Measurements from ENCODE around the gene KRTAP11-1.
A peak's percentile ranks its signal among the peaks of the same experiment; 100 is the strongest.

The KRTAP11-1 gene, protein sequence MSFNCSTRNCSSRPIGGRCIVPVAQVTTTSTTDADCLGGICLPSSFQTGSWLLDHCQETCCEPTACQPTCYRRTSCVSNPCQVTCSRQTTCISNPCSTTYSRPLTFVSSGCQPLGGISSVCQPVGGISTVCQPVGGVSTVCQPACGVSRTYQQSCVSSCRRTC

DNA sequence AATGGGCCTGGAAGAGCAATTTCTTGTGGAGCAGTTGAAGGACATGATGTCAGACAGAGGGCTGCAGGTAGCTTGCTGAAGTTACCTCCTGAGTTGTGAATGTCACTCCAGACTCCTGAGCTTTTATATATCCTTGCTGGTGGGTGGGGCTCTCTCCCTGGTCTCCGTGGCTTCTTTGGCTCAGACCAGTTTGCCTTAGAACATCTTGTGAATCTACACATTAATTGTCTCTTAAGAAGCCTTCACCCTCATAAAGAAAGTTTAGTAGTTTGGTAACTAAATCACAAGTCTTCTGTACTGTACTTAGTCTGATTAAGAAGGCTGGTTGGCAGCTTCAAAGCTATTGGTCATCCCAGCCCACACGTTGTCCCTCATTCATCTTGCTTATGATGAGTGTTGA is at the start of gene KRTAP11-1:
KRTAP11-1 (minus strand) TSS at position 101 of the 400 bp plus-strand sequence; CDS start at position 45, 56 bp downstream.
- no peak for DNase-seq (ENCODE audit: low spot score)

DNA sequence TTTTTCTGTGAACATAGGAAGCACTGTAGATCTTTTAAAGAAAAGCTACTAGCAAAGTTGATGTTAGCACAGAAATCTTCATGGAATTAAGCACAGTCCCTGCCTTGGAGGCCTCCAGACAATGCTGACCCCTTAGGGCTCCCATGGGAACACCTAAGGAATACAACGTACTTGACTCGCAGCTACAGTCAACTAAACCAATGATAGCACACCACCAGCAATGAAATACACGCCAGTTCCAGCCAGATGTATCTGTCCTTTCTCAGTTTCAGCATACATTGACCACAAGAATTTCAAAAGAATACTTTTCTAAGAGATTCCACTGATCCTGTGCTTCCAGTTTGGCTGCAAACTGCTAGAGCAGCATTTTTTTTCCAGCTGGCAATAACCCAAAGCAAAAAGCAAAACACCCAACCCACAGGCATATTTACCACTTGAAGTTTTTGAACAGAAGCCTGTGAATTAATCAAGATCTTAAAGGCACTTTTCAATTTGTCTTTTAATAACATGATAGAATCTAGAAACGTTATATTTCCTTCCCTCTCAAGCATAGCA is 42.8 kb upstream of the KRTAP11-1 start:
- DNase-seq (ENCODE audit: low spot score) = no peak

DNA sequence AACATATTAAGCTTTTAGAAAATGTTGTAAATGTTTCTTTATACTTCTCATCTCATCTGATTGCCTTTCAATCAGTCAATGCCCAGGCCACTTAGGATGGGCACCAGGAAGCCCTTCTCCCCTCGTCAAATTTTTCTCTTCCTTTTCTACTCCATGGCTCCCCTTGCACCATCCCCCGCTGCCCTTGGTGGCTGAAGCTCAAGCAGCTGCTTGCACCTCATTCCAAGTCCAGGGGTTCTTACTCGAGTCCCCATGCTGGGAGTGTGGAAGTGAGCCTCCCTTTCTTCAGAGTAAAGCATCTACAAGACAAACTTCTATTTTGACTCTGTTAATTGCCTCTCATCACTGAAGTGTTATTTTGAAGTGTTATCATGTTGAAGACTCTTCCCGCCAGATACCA is 39.7 kb upstream of the KRTAP11-1 start:
- DNase-seq (ENCODE audit: low spot score) = no peak

DNA sequence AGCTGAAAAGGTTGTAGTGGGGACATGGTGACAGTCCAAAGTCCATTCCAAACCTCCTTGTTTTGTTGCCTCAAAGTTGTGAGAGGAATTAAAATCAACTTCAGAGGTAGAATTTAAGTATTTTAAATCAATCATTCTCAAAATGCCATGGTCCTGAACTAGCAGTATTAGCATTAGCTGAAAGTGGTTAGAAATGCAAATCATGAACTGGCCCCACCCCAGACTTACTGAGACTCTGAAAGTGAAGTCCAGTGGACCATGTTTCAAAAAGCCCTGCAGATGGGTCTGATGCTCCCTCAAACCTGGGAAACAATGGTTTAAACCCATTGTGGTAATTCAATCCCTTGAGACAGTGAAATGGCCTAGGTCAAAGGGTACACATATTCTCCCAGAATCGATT is 36.2 kb upstream of the KRTAP11-1 start:
- DNase-seq (ENCODE audit: low spot score) = no peak

DNA sequence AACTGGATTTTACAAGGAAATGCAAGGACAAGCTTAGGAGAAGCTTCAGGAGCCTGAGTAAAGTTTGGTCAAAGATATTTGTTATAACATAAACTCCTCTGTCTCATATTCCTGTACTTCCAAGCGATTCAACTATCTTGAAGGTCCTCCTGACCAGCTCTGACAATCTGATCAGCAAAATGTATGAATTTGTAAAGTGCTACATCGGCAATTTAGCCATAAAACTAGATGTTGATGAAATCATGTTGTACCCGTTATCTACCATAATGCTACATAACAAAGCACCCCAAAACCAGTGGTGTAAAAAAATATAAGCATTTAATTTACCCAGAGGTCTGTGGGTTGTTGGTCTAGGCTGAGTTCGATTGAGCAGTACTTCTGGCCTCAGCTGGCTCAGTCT is 19.5 kb upstream of the KRTAP11-1 start:
- no peak for DNase-seq (ENCODE audit: low spot score)

DNA sequence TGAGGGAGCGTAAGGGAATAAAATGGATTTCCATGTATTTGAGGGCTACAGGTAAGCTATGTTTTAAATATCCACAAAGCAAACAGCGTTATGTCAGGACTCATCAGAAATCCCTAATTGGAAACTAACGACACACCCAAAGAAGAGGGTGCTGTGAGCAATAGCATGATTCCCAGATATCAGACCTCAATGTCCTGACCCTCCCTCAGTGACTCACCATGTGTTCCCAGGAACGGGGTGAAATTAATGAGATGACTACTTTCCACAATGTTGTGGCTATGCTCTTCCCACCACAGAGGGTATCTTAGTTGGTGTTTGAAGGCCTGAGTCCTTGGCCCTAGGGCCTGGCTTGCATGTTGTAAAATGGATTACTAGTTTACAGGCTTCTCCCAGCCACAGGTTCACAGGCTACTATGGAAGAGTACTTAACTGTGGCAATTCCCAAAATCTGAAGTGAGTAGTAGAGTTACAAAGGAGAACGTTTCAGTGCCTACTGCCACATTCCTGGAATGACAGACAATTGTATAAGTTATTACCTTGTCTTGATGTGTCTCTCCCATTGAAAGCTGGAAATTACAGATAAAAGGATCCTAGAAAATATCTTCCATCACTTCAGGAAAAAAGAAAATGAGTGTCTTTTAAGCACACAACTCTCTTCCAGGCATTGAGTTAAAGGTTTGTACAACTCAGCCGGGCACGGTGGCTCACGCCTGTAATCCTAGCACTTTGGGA is 1.7 kb upstream of the KRTAP11-1 start:
- no peak for DNase-seq (ENCODE audit: low spot score)

DNA sequence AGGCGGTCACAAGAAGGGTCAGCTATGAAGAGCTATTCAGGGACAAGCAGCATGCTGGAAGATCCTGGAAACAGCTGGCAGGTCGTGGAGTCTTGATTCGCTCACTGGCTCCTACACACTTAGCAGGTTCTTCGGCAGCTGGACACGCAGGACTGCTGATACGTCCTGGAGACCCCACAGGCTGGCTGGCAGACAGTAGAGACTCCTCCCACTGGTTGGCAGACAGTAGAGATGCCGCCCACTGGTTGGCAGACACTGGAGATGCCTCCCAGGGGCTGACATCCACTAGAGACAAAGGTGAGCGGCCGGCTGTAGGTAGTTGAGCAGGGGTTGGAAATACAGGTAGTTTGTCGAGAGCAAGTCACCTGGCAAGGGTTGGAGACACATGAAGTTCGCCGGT is 466 bp downstream of the KRTAP11-1 start:
- DNase-seq (ENCODE audit: low spot score) = no peak

DNA sequence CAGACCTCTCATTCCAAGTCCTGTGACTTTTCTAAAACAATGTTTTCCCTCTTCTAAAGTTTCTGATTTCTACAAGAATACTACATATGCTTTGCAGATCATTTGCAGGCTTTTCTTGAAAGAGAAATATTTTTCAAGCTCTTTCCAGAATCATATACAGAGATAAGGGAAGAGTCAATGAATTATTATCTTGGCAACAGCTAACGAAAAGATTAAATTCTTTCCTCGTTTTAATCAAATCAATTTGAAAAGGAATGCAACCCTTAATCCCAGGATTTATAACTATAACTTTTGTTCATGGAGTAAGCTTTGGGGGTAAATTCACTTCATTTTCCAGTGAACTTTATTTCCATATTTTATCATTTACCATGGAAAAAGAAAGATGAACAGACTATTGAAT is 6.9 kb downstream of the KRTAP11-1 start:
- DNase-seq (ENCODE audit: low spot score) = no peak

DNA sequence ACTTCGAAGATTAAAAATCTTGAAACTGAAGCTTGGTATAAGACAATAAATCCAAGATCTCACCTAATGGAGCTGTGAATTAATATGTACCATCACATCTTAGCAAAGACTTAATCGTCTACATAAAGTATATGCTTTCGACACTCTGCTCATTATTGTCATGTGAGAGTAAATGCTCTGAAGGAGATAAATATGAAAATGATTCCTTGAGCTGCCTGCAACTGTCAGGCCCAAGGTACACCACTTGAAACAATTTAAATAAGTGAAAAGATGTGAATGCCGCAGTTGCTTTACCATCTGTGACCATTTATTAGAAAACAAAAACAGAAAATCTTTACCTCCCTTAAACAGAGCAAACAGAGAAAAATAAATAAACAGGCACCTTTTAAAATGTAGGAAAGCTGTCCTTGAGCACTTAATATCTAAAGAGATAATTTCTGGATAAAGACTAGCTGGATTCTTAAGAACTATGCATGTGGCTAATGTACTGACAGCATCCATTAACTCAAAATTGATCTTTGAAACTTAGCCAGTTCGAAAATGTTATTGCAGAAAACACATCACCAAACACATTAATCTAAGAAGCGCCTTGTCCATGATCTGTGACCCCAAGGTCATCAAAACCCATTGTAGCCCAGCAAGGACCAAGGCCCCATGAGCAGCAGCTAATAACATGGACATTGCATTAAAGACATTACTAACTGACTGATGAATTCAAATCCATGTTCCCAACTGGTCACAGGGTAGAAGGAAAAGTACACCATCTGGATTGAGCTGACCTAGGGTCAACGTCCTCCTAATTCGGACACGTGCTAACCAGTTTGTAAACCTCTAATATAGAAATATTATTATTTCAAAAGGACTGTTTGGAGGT is 33.5 kb downstream of the KRTAP11-1 start:
- no peak for DNase-seq (ENCODE audit: low spot score)

DNA sequence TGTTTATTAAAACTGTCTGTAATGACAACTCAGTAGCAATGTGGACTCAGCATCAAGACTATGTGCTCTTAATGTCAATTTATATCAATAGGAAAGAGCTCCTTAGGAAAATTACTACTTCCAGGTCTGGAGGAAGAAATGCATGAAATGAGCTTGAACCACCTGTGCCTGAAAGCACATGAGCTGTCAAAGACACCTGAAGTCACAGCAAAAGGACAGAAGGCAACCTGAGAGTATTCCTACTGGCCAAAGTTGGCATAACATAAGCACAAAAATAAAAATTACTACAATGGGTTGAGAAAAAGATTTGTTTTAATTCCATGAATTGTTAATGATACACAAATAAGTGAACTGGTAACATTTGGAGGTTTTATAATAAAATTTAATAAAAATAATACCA is 38.4 kb downstream of the KRTAP11-1 start:
- no peak for DNase-seq (ENCODE audit: low spot score)

DNA sequence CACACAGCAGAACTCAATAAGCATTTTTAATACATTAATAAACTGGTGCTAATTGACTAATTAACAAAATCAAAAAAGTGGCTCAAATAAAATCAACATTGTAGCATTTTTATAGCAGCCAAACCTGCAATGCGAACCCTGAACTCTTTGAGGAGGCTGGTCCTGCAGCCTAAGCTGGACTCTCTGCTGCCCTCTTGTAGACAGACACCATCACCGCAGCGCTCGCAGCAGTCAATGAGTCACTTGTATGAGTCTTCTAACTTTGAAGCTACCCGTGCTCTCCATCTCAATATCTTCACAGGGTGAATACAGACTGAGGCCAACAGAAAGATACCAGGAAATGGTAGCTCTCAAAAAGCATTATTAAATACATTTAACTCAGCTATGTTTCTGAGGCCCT is 42.1 kb downstream of the KRTAP11-1 start:
- peak; percentile 64 for DNase-seq (ENCODE audit: low spot score)

DNA sequence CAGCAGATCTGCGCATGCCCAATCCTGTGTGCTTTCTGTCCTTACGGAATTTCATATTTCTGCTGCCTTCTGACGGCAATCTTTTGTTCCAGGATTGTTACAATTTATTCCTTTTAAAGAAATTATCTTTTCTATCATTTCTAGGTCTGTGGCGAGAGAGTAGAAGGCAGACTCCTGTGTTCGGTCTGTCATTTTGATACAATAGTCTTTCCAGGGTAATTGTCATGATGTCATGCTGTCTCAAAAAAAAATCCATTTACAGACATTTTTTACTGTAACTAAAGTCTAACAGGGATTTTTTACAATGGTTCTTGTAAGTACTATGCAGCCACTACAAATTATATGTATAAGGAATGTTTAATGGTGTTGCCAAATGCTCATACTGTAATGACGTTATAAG is 42.8 kb downstream of the KRTAP11-1 start:
- no peak for DNase-seq (ENCODE audit: low spot score)

DNA sequence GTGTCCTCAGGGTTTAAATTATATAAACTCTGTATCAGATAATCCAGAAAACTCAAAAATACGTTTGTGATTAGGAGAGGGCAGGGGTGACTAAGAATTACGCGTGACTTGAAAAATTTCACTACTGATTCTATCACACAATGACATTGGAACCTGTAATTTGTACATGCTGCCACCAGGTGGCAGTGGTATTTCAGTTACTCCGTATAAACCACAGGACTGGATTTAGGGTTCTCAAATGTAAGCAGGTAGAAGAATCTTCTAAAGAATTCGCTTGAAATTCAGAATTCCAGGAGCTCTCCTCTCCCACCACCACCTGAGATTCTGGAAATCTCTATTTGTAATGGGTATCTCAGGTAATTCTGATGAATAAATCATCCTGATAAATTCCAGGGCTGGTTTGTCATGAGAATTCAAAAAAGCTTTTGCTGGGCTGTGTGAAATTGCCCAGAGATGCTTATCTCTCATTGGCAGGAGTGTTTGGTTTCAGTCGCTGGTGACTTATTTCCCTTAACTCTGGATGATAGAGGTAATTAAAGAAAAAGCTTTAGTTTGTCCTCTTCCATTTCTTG is 50.1 kb downstream of the KRTAP11-1 start:
- no peak for DNase-seq (ENCODE audit: low spot score)

Measured in COLO829 (cell line).